GM19455 (cell line): ENCODE measurements around the gene CXCL12.

Experiments
- ATAC-seq: cut with Tn5 transposase; IDR thresholded peaks from one replicate; pipeline ENCODE4 v1.9.1; 2021; ENCODE audit not compliant: unreplicated experiment

The CXCL12 gene

DNA sequence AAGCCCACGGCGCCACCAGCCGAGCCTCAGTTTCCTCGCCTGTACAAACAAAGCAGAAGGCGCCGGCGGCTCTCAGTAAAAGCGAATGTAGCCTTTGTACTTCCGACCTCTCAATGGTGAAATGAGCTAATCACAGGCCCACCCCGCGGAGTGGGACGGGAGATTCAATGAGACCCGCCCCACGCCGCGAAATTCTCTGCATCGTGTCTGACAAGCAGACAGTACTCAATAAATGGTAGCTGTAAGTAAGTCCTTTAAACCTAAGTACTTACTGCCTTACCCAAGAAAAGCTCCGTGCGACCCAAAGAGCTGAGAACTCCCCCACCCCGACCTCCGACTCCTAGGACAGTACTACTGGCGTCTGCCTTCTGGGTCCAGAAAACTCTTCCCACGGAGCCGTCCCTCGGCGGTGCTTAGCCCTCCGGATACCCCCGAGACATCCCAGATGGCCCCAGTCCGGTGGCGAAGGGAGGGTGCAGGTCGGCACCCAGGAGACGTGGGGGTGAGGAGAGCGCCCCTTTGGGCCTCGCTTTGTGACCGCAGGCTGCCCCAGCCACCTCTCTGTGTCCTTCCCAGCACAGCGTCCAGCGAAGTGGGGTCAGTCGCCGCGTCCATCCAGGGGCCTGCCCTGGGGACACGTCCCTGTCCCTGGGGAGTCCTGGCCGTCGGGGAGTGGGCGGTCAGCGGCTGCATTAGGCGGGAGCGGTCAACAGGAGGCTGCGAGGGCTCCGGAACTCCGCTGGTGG, 972 bp upstream of the CXCL12 start:
- ATAC-seq, result no peak

DNA sequence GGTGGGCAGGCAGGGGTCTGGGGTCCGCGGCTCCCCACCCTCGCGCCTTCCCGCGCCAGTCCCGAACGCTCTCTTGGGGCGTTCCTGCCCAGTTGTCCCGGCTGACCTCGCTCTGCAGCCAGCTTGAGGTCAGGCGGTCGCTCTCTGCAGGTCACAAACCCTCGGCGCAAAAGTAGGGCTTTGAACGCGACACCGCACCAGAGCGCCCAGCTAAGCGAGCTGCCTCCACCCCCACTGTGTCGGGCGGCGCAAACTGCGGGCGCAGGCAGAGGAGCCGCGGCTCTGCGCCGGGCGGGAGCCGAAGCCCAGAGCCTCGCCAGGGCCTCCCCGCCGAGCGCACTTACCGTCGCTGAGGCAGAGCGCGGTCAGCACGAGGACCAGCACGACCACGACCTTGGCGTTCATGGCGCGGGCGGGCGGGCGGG, 284 bp downstream of the CXCL12 start:
- ATAC-seq, result no peak

DNA sequence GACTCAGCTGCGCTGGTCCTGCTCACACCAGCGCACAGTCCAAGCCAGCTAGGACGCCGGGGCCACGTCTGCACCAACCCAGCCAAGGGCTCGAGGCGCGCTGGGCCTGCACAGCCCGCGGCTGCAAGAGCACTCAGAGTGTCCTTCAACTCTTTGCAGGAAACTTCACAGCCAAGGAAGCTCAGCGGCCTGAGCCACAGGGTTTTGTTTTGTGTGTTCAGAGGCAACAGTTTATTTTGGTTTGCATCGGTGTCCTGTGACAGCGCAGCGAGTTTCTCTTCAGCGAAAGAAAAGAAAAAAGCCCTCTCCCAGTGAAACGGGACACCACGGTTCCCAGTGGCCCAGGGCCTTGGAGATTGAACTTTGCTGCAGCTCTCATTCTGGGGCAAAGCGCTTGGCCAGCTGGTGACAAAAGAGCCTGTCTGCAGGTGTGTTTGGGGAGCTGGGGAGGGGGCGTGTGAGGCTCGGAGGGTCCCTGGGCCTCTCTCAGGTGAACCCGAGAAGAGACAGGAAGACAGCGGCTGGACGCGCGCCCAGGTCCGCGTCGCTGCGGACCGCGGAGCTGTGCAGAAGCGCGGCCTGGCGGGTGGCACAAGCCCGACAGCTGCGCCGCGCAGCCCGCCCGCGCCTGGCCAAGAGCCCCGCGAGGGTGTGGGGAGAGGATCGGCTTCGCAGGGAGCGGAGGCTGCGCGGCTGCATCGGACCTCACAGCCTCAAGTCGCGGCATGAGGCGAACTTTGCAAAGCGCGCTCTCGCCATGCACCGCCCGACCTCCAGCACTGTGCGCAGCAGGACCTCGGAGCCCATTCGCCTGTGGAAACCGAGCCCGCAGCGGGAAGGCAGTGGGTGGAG, 922 bp downstream of the CXCL12 start:
- no peak for ATAC-seq

DNA sequence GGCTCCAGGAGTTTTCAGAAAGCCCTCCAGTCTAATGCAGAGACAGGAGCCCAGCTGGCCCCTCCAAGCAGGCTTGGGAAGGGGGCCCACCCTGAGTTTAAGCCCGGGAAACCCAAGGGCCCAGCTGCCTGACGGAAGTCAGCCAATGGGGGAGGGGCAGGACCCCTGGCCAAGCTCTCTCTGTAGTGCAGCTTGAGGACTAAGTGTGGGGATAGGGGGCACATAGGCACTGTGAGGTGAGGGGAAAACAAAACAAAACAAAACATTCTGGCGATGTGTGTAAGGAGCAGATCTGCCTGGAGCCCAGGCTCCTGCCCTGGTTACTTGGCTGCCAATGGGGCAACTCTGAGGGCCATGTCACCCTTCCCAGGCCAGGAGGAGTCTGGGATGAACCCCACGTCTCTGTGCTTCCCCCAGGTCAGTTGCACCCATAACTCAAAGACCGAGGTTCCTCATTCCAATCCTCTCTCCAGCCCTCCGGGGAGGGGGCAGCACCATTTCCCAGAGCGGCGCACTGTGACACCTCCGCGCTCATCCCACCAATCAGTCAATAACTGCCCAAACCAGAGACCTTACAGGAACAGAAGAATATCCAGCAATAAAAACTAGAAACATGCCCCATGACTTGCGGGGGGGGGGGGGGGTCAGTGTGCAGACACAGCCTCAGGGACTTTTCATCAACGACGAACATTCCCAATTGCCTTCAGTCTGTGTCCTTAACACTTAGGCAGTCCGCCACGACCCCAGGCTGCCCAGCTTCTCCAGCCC, 1.7 kb downstream of the CXCL12 start:
- no peak for ATAC-seq

DNA sequence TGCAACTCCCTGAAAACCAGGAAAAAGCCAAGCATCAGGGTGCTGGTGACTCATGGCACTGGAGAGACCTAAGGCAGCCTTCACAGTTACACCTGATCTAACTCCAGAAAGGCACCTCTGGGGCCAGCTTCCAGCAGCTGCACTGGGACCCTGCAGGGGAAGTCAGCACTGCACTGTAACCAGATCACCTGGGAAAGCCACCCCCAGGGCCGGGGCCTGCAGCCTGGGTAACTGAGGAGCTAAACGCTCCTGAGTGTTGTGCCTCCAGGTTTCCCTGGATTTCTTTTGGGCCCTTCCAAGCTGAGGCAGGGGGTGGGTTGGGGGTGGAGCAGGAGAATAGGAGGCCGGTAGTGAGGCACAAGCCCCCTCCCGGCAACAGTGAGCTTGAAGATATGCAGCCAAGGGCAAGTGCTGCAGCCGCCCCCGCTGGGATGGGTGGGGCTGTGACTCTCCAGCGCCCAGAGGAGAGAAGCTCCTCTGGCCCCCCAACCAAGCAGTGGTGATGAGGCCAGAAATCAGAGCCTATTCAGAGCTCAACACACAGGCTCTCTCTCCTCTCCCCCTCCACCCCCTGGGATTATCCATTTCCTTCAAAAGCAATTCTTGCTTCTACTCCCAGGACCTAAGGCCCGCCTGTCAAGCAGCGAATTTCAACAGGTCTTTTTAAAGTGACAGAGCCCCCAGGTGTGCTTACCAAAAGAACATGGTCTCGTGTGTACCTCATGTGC, 2.6 kb downstream of the CXCL12 start:
- no peak for ATAC-seq

DNA sequence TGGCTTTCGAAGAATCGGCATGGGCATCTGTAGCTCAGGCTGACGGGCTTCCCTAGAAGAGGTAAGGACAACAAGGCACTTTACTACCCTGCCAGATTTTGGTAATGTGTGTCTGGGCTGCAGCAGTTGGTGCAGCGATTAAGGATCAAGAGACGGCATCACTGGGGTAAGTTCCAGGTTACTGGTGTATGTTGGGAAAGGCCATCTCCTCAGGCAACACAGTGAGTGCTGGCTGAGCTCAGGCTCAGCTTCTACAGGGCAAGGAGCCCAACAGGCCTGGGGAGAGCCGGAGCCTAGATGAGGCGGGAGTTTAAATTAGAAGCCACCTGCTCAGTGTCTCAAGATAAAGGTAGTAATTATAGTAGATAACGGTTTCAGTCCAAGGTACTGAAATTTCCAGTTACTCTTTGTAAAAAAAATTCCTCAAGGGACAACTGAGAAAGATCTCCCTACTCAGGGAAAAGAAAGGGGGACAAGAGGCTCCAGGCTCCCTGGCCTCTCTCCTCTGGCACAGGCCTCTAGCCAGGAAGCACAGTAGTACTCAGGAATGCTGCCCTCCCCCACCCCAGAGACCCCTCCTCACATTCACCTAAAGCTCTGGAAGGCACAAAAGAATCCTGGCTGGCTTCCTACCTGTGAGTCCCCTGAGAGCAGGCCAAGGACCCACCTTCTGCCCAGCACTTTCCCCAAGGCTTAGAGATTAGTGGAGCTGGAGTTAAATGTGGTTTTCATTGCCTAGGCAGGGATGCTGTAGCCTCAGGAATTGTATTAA, 3.9 kb downstream of the CXCL12 start:
- no peak for ATAC-seq

DNA sequence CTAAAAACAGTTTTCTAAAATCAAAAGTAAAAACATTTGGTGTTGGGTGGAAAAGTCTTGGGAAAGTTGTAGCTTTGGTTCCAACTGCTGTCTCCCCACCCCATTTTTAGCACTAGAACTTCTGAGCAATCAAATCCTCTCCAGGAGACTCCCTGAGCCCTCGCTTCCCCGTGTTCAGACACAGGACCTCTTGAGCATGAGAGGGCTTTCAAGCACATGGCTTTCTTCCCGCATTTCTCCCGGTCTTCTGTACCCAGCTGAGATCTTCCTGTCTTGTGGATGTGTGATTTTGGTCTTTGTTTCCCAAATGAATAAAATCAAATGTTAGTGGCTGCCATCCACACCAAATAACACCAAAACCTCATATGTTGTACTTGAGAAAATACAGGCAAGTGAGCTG, 5.0 kb downstream of the CXCL12 start:
- no peak for ATAC-seq

DNA sequence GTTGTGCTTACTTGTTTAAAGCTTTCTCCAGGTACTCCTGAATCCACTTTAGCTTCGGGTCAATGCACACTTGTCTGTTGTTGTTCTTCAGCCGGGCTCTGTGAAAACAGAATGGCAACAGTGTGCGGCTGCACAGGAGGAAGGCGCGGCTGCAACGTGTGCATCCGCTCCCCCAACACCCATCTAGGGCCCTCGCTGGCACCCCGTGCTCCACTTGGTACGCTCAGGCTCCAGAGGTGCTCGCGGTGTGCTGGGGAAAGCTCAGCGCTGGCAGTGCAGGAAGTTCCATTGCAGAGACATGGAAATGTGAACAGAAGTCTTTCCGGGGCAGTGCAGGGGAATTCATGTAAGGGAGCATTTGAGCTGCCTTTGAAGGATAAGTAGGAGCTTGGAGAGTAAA, 6.3 kb downstream of the CXCL12 start:
- ATAC-seq, result no peak

DNA sequence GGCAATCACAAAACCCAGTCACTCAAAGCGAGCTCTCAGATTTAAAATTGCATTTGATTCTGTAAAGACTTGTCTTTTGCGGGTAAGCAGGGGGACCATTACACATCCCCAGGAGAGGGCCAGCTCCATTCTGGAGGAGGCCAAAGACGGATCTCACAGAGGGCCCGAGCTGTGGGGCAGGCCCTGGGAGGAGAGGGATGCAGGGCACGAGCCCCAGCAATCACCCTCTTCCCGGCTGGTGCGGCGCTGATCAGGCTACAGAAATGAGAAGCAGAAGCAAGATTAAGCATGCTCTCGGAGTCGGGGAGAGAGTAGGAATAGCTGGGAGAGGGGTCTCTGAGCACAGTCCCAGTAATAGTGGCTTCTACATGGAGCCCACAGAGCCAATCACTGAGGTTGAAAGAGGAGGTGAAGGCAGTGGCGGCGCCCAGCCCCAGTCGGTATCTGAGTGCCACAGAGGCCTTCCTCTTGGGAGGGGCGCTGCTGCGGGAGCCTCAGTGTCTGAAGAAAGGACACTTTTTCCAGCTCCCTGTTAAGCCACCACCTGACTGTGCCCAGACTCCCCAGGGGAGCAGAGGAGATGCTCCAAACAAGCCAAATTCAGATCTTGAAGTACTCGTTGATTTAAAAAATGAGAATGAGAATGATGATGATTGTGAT, 7.1 kb downstream of the CXCL12 start:
- ATAC-seq, result no peak

DNA sequence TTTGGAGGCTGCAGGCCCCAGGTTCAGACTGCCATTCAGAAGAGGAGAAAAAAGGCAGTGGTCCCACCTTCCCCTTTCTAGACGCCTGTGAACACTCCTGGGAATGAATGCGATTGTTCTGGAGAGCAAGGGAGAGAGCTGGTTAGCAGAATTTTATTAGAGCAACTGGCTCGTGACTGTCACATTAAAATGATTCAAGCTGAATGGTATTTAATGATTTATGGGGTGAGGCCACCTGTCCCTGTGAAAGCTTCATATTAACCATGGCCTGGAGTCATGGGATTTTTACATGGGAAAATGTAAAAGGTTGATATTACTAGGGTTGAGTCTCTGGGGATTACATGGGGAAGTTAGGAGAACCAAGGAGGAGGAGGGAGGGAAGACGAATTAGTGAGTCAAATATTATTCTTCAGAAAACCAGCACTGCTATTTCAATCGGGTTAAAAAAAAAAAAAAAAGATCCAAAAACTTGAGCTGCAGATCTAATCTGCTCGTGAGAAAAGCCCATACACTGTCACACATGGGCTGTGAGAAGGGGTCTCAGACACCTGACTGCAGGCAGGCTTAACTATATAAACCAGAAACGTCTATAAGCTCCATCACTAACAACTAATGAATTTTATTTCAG, 8.3 kb downstream of the CXCL12 start:
- no peak for ATAC-seq

DNA sequence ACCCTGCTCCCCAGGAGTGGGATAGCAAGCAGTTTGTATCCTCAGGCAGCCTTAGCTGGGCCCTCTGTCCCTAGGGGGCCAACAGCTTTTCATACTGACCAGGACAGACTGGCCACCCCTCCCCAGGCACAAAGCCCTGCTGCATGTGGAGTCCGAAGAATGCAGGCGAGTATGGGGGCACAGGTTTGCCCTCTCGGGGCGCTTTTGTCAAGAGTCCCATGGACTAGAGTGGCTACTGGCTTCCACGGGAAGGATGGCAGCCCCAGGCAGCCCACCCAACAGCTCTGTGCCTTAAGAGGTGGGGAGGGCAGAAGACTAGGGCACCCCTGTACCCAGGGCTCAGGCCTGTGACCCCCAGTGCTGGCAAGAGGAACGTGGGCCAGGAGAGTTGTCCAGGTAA, 10.7 kb downstream of the CXCL12 start:
- no peak for ATAC-seq

DNA sequence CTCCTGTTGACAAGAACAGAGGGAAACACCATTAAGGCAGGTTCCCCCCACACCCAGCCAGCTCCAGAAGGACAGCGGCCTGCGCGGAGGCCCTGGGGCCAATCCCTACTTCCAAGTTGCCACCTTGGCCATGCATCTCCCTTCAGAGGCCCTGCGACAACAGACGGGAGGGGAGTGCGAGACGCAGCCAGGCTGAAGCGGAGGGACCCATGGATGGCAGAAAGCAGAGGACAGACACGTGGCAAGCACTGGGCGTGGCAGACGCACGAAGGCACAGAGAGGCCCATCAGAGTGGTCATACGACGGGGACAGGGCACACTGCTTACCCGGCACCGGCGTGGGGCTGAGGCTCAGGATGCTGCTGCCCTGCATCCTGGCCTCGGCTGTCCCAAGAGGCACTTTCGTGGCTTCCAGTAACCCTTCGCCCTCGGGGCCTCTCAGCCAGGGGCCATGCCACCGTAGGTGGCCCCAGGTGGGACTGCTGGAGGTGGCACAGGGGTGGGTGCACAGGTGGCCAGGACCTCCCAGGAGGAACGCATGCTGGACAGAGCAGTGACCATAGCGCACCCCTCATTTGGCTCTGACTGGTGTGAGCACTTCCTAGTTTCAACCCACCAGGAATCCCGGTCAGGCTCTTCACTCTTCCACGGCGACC, 11.4 kb downstream of the CXCL12 start:
- ATAC-seq, result no peak

DNA sequence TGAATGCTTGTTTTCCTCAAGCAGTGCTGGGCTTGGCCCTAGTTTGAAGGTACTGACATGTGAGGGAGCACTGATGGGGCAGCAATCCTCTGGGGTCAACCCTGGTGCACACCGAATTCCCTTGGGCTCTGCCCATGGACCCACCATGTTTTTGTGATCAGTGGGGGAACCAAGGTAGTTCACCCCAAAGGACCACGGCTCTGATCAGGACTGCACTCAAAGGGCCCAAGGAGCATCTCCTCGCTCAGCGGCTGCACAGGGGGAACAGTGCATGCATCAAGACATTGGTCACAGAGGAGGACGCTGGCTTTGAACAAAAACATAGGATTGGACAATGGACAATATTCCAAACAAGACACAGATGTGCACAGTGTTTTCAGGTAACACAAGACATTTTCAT, 12.7 kb downstream of the CXCL12 start:
- ATAC-seq, result no peak

DNA sequence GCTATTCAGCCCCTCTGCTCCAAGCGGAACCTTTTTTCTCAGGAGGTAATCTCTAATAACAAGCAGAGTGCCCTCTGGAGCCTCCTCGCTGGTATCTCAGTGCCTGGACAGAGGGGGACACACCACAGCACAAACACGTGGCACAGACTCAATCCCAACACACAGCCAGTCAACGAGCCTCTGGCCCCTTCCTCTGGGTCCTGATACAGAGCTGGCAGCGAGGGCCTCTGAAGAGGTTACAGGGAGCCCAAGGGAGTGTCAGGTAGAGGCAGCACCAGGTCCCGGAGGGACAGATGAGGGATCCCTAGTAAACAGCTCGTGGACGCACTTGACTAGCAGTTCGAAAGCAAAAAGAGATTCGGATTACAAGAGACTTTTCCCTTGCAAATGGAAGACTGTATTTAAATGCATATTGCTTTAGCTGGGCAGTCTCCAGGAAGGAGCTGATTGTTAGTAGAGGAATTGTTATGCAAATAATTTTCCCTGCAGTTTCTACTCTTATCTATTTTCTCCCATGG, 14.1 kb downstream of the CXCL12 start:
- ATAC-seq, result no peak

DNA sequence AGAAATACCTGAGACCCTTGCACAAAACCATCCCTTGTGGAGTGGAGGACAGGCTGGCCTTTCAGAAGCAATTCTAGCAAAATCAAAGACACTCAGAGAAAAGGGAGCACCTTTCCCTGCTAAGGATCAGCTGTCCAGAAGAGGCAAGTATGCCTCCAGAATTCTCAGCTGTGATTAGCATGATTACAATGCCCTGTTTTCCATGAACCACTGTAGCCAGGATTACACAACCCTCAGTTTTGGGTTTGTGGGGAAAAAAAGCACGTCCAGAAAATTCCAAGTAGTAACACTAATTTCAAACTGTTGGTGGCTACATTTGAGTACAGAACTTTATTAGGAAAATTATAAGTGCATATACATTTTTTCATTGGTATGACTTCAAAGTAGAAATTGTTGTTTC, 15.0 kb downstream of the CXCL12 start:
- ATAC-seq, result no peak

DNA sequence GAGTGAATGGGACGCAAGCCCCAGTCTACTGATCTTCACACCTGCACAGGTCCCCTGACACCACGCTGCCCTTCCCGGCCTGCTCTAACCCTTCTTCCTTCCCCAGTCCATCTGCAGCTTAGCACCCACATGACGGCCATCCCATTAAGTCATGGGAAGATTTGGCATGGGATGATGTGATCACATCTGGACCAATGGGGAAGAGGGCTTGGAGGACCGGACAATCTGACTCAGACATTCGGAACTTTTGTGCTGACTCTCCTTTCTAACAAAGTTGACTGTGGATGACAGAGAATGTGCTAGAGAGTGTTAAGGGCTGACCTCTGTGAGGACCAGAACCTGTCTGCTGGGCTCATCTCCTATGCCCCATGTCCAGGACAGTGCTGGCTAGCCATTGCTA, 15.6 kb downstream of the CXCL12 start:
- no peak for ATAC-seq

DNA sequence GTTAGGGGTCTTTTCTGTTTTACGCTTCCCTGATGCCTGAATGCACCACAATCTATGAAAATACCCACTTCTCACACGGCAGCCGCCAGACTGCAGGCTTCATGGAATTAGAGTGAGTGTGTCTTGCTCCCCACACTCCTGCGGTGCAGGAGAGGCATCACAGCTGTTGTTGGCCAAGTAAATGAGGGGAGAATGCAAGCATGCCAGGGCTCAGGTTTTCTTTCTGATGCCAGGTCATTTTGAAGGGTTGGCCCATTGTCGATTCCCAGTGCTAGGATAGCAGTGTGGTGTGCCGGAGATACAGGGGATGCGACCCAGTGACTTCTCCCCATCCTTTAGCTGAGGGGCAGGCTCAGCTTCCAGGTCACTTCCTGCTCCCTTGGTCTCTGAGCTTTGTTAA, 16.3 kb downstream of the CXCL12 start:
- no peak for ATAC-seq

DNA sequence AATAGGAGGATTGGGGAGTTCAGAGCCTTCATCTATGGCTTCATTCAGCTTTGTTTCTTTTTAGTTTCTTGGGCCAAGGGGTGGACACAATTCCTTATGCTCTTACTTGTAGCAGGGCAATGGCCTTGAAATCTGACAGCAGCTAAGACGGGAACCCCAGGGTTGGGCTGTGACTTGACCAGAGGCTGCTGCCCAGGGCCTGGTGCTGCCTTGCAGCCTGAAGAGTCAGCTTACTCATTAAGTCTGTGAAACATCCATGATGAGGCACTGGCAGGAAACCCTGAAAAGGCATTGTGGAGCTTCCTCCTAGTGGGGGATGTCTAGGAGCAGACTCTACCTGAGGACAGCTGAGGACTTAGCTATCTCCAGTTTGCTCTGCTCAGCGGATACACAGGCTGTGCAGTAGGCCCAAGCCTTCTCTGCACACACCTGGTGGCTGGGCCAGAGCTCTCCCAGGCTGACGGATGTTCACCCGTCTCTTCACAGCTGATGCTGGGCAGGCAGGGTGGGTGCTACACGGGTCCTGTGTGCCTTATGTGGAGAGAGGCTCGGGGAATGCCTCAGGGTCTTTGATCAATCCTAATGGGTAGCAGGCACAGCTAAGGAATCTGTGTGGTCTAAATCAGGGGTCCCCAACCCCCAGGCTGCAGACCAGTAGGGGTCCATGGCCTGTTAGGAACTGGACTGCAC, 17.8 kb downstream of the CXCL12 start:
- ATAC-seq, result no peak
